ENCODE data around the gene DOCK10.

The DOCK10 gene

DNA sequence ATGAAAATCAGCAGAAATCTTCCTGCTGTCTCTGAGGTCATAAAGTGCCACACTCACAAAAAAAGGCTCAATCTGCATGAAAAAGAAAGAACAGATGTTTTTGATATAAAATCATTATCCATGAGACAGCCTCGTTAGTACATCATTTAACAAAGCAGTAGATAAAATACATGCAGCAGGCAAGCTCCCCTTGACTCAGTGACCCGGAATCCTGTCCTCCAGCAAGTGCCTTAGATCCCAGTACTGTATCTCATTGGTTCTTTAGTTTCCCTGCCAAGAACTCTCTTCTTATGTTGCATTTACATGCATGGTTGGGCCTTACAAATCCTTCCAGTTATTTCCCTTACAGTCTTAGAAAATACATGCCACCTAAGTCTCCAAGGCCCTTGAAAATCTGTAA lies 177.3 kb downstream of the DOCK10 start:
- no peak overlapping the region for H3K4me3 ChIP-seq (ENCODE audit: low read depth, low read length)
- TF ChIP-seq, protein P1, sequence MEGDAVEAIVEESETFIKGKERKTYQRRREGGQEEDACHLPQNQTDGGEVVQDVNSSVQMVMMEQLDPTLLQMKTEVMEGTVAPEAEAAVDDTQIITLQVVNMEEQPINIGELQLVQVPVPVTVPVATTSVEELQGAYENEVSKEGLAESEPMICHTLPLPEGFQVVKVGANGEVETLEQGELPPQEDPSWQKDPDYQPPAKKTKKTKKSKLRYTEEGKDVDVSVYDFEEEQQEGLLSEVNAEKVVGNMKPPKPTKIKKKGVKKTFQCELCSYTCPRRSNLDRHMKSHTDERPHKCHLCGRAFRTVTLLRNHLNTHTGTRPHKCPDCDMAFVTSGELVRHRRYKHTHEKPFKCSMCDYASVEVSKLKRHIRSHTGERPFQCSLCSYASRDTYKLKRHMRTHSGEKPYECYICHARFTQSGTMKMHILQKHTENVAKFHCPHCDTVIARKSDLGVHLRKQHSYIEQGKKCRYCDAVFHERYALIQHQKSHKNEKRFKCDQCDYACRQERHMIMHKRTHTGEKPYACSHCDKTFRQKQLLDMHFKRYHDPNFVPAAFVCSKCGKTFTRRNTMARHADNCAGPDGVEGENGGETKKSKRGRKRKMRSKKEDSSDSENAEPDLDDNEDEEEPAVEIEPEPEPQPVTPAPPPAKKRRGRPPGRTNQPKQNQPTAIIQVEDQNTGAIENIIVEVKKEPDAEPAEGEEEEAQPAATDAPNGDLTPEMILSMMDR (IDR thresholded peaks at IDR 0.05; ENCODE audit: low read depth, low read length, missing control alignments): no peak
- DNase-seq (ENCODE audit: low read depth): no peak

DNA sequence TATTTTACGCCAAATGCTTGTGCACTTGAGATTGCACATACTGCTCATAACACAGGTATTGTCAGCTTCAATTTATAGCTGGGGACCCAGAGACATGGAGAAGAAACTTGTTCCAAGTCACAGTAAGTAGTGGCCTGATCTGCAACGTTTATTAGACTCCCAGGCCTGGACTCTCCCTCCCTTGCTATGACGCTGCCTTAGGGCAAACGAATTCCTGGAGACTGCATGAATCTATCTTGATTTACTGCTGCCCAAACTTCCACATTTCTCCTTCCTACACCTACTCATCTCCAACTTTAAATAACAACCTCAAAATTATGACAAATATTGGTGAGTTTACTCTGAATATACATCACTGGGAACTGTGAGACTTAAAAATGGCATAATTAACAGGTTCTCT lies 181.0 kb downstream of the DOCK10 start:
- H3K4me3 ChIP-seq (ENCODE audit: low read depth, low read length): no peak overlapping the region
- TF ChIP-seq, protein P1 (IDR thresholded peaks at IDR 0.05; ENCODE audit: low read depth, low read length, missing control alignments): no peak
- DNase-seq (ENCODE audit: low read depth): no peak

- DNase-seq (ENCODE audit: low read depth): no peak
- no peak overlapping the region for H3K4me3 ChIP-seq (ENCODE audit: low read depth, low read length)
- TF ChIP-seq, protein P1 (IDR thresholded peaks at IDR 0.05; ENCODE audit: low read depth, low read length, missing control alignments): no peak
Measured at GRCh38 chr2:224860786-224861185, 181.5 kb downstream of the DOCK10 start.

GRCh38 chr2:224851811-224852210 lies 190.5 kb downstream of the DOCK10 start:
- no peak overlapping the region for H3K4me3 ChIP-seq (ENCODE audit: low read depth, low read length)
- TF ChIP-seq, protein P1 (IDR thresholded peaks at IDR 0.05; ENCODE audit: low read depth, low read length, missing control alignments): no peak
- DNase-seq (ENCODE audit: low read depth): no peak

- TF ChIP-seq, protein P1 (IDR thresholded peaks at IDR 0.05; ENCODE audit: low read depth, low read length, missing control alignments): no peak
- no peak overlapping the region for H3K4me3 ChIP-seq (ENCODE audit: low read depth, low read length)
- no peak for DNase-seq (ENCODE audit: low read depth)
Measured at GRCh38 chr2:224850081-224850480, 192.2 kb downstream of the DOCK10 start.

GRCh38 chr2:224849264-224849663 lies 193.0 kb downstream of the DOCK10 start:
- TF ChIP-seq, protein P1 (IDR thresholded peaks at IDR 0.05; ENCODE audit: low read depth, low read length, missing control alignments): no peak
- DNase-seq (ENCODE audit: low read depth): no peak
- H3K4me3 ChIP-seq (ENCODE audit: low read depth, low read length): no peak overlapping the region

DNA sequence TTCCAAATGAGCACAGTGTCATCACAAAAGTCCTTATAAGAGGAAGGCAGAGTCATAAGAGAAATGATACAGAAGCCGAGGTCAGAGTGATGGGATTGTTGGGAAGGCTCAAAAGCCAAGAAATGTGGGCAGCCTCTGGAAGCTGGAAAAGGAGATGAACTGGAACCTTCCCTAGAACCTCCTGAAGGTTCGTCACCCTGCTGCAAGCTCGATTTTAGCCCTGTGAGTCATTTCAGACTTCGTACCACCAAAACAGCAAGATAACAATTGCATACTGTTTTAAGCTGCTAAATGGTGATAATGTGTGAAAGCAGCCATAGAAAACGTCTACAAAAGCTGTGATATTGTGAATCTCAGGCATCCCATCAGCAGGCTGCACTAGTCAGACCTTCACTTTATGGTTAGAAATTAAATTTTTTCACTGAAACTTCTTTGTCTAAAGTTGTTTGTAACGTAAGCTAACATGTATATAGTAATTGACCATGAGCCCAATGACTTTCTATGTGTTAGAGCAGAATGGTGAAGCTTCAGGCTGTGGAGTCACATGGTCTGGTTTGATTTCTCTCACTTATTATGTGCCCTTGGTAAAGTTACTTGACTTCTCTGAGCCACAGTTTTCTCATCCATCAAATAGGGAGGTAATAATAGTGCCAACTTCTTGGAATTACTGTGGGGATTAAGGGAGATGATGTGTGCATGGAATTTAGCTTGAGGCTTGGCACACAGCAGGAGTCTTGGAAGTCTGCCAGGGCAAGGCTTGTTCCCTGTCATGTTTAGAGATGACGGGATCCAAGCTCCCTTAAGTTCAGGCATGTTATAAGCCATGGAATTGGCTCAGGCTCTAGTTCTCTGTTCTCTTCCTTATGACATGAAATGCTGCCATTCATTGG lies 194.1 kb downstream of the DOCK10 start:
- TF ChIP-seq, protein P1 (IDR thresholded peaks at IDR 0.05; ENCODE audit: low read depth, low read length, missing control alignments): no peak
- no peak for DNase-seq (ENCODE audit: low read depth)
- H3K4me3 ChIP-seq (ENCODE audit: low read depth, low read length): no peak overlapping the region

All from GM12864 (cell line).